GM12878 (cell line): ENCODE results near the gene SLC30A4.

ENCODE experiments used
- BACH1 ChIP-seq: fragments of 450-650 bp; IDR thresholded peaks from 2 replicates; pipeline ENCODE4 v1.6.1; 2017; ENCODE audit warnings: mild to moderate bottlenecking, borderline replicate concordance
- FOS ChIP-seq: IDR thresholded peaks from 3 replicates; pipeline ENCODE4 v1.6.1; 2011; ENCODE audit warnings: borderline replicate concordance; ENCODE audit not compliant: insufficient read length; ENCODE audit errors: extremely low read depth
- RAD51 ChIP-seq: fragments of 450-650 bp; IDR thresholded peaks from 2 replicates; pipeline ENCODE4 v1.6.1; 2016; ENCODE audit warnings: moderate library complexity, mild to moderate bottlenecking, inconsistent platforms
- SP1 ChIP-seq: IDR thresholded peaks from one replicate; pipeline ENCODE4 v1.6.1; 2011; ENCODE audit warnings: low read depth, low read length

GRCh38 chr15:45451265-45451664, 71.3 kb downstream of the SLC30A4 start:
- no peak for TF ChIP-seq SP1
- no peak for TF ChIP-seq FOS
- no peak for TF ChIP-seq RAD51
- no peak for TF ChIP-seq BACH1
